IPS-20b (cell line): Measurements from ENCODE around the gene SHROOM3.

Experiments used
- H3K27ac ChIP-seq: one replicate; pipeline ENCODE4 v1.5.1; 2013; ENCODE audit warnings: low read length
- H3K27me3 ChIP-seq: 2 replicates; pipeline ENCODE4 v1.6.1; 2013; ENCODE audit warnings: mild to moderate bottlenecking, low read length, inconsistent platforms; ENCODE audit not compliant: insufficient read depth
- H3K36me3 ChIP-seq: 2 replicates; pipeline ENCODE4 v1.6.1; 2013; ENCODE audit warnings: low read depth, mild to moderate bottlenecking, inconsistent platforms, low read length, moderate library complexity; ENCODE audit not compliant: insufficient read depth
- H3K4me1 ChIP-seq: 2 replicates; pipeline ENCODE4 v1.6.1; 2013; ENCODE audit warnings: mild to moderate bottlenecking, control low read depth, inconsistent platforms, low read length, moderate library complexity; ENCODE audit not compliant: insufficient read depth
- H3K4me3 ChIP-seq: 2 replicates; pipeline ENCODE4 v1.5.1; 2013; ENCODE audit warnings: mild to moderate bottlenecking, low read length, inconsistent platforms
- H3K9ac ChIP-seq: 2 replicates; pipeline ENCODE4 v1.6.1; 2013; ENCODE audit warnings: low read depth, mild to moderate bottlenecking, inconsistent platforms, low read length, moderate library complexity
- H3K9me3 ChIP-seq: 2 replicates; pipeline ENCODE4 v1.6.1; 2013; ENCODE audit warnings: mild to moderate bottlenecking, low read depth, low read length, inconsistent platforms; ENCODE audit not compliant: insufficient read depth

Gene SHROOM3

DNA sequence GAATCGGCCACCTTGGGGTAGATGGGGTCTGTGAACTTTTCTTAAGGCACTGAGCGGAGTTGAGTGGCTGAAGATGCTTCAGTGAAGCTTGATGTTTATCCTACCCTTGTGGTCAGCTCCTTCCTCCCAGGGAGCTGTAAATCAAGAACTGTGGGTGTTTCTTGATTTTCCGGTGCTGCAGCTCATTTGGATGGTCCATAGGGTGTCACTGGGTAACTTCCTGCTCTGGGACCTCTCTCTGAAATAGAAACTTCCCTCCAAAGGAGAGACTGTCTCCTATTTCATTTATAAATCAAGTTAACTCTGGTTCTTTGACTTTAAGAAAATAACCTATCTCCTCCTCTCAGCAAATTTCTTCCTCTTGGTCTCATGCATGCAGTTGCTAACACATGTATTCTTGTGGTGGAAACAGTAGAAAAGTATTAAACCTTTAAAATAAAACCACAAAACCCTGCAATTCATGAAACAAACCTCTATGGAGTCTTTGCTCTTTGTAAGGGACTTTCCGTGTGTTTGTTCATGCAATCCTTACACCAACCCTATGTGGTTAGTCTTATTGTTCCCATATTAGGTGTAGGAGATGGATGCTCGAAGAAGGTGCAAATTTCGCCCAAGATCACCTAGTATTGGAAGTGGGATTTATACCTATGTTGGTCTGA is 110.3 kb downstream of the SHROOM3 start:
- Histone ChIP-seq H3K36me3 (no peaks in the 10 kb centered on the region), H3K9me3 (no peaks in the 10 kb centered on the region), H3K27ac (no peak overlapping the region), H3K27me3 (no peaks in the 10 kb centered on the region), H3K9ac (no peak overlapping the region), H3K4me1 (peaks cover 22% of the 10 kb centered on the region), H3K4me3 (no peak overlapping the region)

DNA sequence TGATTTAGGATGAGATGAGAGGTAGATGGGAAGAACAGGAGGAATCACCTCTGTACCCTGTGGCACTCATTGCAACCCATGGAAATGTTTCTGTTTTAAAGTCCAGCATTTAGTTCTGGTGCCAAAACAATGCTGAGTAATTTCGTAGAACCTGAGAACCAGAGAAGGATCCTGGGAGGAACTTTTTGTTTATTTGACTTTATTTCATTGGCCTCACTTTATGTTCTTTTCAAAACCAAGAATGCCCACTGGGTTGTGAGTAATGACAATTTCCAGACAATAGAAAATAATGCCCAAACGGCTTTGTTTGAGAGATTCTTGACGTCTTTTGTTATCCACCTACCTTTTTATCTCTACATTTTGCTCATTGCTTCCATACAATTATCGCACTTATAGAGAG is 111.3 kb downstream of the SHROOM3 start:
- Histone ChIP-seq H3K27ac (no peak overlapping the region), H3K27me3 (no peaks in the 10 kb centered on the region), H3K9ac (no peak overlapping the region), H3K4me1 (peaks cover 18% of the 10 kb centered on the region), H3K9me3 (no peaks in the 10 kb centered on the region), H3K36me3 (no peaks in the 10 kb centered on the region), H3K4me3 (no peak overlapping the region)

DNA sequence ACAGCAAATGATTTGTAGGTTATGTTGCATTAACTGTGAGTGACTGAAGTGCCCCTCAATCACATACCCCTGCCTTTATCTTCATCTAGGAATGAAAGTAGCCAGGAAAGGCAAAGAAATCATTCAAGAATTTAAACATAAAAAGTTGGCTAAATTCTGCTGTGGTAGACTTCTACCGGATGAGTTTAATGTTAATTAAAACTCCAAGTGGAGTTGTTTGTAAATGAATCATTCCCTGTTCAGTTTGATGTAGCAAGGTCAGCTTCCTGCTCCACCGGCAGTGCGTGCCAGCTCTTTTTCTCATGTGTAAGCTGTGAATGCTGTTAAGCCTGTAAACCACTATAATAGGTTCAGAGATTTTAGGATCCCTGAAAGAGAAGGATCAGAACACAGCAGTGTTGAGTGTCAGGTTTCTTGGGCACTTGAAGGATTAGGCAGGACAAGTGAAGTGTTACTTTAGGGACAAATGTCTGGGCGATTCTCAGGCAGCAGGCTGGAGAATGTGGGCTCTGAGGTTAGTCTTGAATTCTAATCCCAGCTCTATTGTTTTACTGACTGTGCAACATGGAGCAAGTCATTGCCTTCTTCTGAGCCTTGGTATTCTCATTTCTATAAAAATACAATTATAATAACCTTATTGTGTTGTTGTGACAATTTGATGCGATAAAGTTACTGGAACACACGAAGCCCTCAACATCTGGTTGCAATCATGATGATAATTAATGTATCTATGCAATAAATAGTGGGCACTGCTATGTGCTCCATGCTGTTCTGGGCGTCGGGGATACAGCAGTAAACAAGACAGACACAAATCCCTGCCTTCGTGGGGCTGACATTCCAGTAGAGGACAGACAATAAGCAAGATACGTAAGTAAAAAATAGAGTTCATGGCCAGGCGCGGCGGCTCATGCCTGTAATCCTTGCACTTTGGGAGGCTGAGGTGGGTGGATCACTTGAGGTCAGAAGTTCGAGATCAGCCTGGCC is 112.0 kb downstream of the SHROOM3 start:
- Histone ChIP-seq H3K9ac (no peak overlapping the region), H3K27ac (no peak overlapping the region), H3K9me3 (no peaks in the 10 kb centered on the region), H3K4me3 (no peak overlapping the region), H3K36me3 (no peaks in the 10 kb centered on the region), H3K4me1 (peaks cover 18% of the 10 kb centered on the region), H3K27me3 (no peaks in the 10 kb centered on the region)

DNA sequence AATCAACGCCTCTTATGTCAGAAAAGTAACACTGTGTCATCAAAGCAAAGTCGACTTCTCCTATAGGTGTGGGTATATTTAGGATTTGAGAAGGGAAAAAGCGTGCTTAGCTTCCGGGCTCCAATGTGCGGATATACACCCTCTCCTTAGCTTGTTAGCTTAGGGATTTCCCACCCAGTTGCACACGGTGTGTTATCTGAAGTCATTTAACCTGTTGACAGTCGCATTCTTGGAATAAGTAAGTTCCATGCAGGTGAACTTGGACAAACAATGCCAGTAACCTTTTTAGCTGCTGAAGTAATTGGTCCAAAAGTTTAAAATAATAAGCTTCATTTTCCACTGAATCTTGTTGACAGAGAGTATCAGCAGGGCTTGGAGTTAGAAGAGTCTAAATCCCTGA is 113.7 kb downstream of the SHROOM3 start:
- H3K9ac ChIP-seq: no peak overlapping the region
- no peak overlapping the region for H3K27ac ChIP-seq
- no peaks in the 10 kb centered on the region for H3K27me3 ChIP-seq
- no peaks in the 10 kb centered on the region for H3K9me3 ChIP-seq
- no peak overlapping the region for H3K4me3 ChIP-seq
- peaks cover 18% of the 10 kb centered on the region for H3K4me1 ChIP-seq
- H3K36me3 ChIP-seq: no peaks in the 10 kb centered on the region

DNA sequence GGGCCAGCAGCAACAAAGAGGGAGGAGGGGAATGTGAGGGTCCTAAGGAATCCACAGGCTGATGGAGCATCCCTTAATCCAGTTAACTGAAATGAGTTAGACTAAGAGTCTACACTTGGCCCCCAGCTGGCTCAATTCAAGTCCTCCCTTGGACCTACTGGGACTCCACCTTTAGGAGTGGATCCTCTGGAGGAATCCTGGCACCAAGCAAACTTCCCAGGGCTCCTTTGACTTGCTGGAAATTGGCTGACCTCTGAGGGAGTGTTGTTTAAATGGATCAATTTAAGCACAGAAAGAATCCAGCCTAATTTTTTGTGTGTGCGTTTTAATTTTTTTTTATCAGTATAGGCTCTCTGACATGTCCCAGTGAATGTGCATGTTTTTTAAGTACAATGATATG is 114.7 kb downstream of the SHROOM3 start:
- no peaks in the 10 kb centered on the region for H3K27me3 ChIP-seq
- H3K36me3 ChIP-seq: no peaks in the 10 kb centered on the region
- no peaks in the 10 kb centered on the region for H3K9me3 ChIP-seq
- peaks cover 18% of the 10 kb centered on the region for H3K4me1 ChIP-seq
- H3K4me3 ChIP-seq: no peak overlapping the region
- no peak overlapping the region for H3K27ac ChIP-seq
- H3K9ac ChIP-seq: no peak overlapping the region

DNA sequence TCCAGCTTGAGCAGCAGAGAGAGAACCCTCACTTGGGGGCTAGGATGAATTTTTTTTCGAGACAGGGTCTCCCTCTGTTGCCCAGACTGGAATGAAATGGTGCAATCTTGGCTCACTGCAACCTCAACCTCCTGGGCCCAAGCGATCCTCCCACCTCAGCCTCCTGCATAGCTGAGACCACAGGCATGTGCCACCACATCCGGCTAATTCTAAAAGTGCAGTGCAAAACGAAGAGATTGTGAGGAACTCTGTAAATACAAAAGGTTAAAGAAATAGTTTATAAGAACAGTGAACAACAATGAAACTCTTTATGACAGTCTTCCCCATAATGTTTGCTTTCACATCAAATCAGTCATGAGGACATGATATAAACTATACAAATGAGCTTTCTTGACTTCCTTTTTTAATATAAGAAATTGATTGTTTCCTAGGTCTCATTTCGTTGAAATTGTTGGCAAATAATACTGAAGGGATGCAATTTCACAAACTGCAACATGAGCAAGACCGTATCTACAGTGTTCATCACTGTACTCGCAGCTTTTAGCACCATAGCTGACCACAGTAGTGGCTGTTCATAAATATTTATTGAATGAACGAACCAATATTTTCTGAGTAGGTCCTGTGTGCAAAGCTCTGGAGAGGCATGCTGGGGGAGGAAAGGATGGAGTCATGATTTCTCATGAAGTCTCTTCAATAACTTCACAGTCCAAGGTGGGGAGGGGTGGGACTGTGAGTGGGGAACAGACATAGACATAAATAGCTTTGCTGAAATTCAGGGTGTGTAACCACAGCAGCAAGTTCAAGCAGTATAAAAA is 116.1 kb downstream of the SHROOM3 start:
- no peaks in the 10 kb centered on the region for H3K9me3 ChIP-seq
- H3K4me3 ChIP-seq: no peak overlapping the region
- H3K27me3 ChIP-seq: no peaks in the 10 kb centered on the region
- H3K36me3 ChIP-seq: no peaks in the 10 kb centered on the region
- H3K27ac ChIP-seq: no peak overlapping the region
- no peak overlapping the region for H3K9ac ChIP-seq
- peaks cover 11% of the 10 kb centered on the region for H3K4me1 ChIP-seq

DNA sequence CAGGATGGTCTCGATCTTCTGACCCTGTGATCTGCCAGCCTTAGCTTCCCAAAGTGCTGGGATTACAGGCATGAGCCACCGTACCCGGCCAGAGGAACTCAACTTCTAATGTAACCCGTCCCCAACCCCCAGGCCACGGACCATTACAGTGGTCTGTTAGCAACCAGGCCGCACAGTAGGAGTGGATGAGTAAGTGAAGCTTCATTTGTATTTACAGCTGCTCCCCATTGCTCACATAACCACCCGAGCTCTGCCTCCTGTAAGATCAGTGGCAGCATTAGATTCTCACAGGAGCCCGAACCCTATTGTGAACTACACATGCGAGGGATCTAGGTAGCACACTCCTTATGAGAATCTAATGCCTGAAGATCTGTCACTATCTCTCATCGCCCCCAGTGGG is 119.6 kb downstream of the SHROOM3 start:
- H3K9me3 ChIP-seq: no peaks in the 10 kb centered on the region
- peaks cover 16% of the 10 kb centered on the region for H3K4me1 ChIP-seq
- no peak overlapping the region for H3K9ac ChIP-seq
- no peak overlapping the region for H3K27ac ChIP-seq
- H3K4me3 ChIP-seq: no peak overlapping the region
- no peaks in the 10 kb centered on the region for H3K36me3 ChIP-seq
- H3K27me3 ChIP-seq: no peaks in the 10 kb centered on the region

DNA sequence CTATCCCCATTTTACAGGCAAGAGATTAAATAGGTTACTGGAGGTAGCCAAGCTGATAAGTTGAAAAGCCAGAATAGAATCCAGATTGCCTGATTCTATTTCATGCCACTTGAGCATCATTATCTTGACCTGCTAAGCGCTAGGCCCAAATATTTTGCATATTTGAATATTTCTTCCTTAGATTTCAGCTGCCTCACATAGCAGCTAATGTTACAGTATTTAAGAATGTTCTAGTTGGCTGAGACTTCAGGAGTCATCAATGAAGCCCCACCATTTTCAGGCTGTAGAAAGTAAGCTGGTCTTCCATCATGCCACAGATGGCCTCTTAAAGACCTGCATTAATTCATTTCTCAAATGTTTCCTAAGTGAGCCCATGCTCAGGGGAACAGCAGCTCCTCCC is 121.4 kb downstream of the SHROOM3 start:
- no peak overlapping the region for H3K9ac ChIP-seq
- no peak overlapping the region for H3K4me3 ChIP-seq
- no peak overlapping the region for H3K27ac ChIP-seq
- no peaks in the 10 kb centered on the region for H3K9me3 ChIP-seq
- no peaks in the 10 kb centered on the region for H3K27me3 ChIP-seq
- H3K4me1 ChIP-seq: peaks cover 23% of the 10 kb centered on the region
- no peaks in the 10 kb centered on the region for H3K36me3 ChIP-seq

DNA sequence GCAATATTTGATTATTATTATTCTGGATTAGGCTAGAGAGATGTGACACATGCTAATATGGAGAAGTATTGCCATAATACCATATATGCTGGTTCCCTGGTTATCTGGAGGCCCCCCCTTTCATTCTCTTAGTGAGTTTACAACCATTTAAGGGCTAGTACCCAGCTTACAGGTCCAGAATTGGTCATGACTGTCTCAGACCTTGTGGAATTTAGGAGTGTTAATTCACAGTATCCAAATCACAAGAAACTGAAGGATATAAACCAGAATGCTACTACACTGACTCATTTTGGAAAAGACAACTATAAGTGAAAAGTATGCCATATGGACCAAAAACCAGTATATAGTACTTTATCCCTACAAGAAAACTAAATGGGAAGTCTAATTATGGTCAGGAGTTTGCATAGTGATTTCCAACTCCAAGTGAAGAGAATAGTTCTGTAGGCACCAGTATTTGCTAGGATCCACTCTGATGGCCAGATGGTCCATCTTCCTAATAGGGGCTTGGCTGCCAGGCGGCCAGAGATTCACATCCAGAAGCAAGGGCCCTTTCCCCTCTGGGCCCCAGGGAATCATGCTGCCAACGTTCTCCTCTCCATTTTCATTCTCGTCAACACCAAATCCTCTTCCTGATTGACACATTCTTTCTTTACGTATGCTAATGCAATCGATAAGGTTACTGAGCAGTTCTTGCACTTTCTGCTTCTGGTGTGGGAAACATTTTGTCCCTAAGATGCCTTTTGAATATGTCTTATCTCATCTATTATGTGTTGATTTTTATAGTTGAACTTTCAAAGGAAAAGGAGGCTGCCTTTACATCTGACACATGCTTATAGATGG is 123.6 kb downstream of the SHROOM3 start:
- Histone ChIP-seq H3K4me3 (peak overlapping the region; percentile 53; the same call in 1 of the 2 replicates), H3K4me1 (peaks cover 32% of the 10 kb centered on the region), H3K27me3 (no peaks in the 10 kb centered on the region), H3K9me3 (no peaks in the 10 kb centered on the region), H3K9ac (peak overlapping the region; percentile 10; the same call in 1 of the 2 replicates), H3K36me3 (no peaks in the 10 kb centered on the region), H3K27ac (peak overlapping the region; percentile 15)

DNA sequence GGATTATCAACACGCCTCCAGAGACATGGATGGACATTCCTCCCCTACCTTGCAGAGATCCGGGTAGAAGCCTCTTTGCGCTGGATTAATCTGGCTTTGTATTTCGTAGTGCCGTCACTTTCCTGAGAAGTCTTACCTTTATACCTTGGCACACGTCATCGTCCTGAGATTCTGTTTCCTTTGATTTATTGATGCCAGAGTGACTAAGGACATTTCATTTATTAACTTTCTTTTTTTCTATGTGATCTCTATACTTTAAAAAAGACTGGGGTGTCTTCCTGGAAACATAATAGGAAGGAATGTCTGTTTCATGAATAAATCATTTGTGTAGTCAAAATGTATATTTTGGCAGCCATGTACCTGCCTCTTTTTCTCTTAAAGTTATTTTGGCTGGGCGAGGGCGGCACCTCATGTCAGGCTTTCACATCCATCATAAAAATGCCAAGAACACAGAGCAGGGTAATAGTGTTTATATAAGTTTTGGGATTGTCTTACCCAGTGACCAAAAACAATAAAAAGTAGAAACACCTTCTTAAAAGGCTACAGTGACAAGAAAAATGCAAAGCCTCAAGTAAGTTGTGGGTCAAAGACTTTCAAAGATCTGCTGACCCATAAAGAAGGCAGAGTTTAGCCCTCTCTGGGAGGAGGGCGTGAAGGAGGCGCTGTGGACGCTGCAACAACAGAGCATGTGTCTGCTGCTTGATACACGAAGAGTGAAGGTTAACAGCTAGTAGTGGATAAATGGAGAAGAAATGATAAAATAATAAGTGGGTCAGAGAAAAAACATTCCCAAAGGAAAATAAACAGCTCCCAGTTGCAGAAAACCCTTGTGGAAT is 124.4 kb downstream of the SHROOM3 start:
- peak overlapping the region; percentile 53; the same call in 1 of the 2 replicates for H3K4me3 ChIP-seq

More for the DNA sequence above, 124.4 kb downstream of the SHROOM3 start:
- Histone ChIP-seq H3K4me1 (peaks cover 32% of the 10 kb centered on the region), H3K27me3 (no peaks in the 10 kb centered on the region), H3K36me3 (no peaks in the 10 kb centered on the region), H3K9me3 (no peaks in the 10 kb centered on the region), H3K27ac (peak overlapping the region; percentile 15), H3K9ac (peak overlapping the region; percentile 10; the same call in 1 of the 2 replicates)
